H9 (cell line): Measurements from ENCODE around the gene ING1. TPM values are rescaled to one million over a fixed set of nuclear protein-coding genes. Genes with fewer than 3 reads are reported as not detected.

Experiments used
- DNase-seq: peaks from one replicate; pipeline ENCODE4 v3.0.0-alpha.2; 2017
- H2AFZ ChIP-seq: one replicate; pipeline ENCODE4 v1.6.1; 2013; ENCODE audit warnings: mild to moderate bottlenecking, low read length, control low read depth, moderate library complexity
- H2AK5ac ChIP-seq: 2 replicates; pipeline ENCODE4 v1.6.1; 2013; ENCODE audit warnings: low read length, control low read depth, mixed read lengths; ENCODE audit not compliant: insufficient read length
- H2BK120ac ChIP-seq: one replicate; pipeline ENCODE4 v1.6.1; 2013; ENCODE audit warnings: low read depth, mild to moderate bottlenecking, low read length, control low read depth, inconsistent platforms; ENCODE audit not compliant: poor library complexity, severe bottlenecking
- H2BK12ac ChIP-seq: 2 replicates; pipeline ENCODE4 v1.6.1; 2013; ENCODE audit warnings: low read length, control low read depth, mixed read lengths, low read depth; ENCODE audit not compliant: insufficient read length
- H2BK15ac ChIP-seq: 2 replicates; pipeline ENCODE4 v1.6.1; 2013; ENCODE audit warnings: low read depth, low read length, control low read depth
- H2BK20ac ChIP-seq: one replicate; pipeline ENCODE4 v1.6.1; 2013; ENCODE audit warnings: low read depth, mild to moderate bottlenecking, low read length, control low read depth, inconsistent platforms; ENCODE audit not compliant: poor library complexity, severe bottlenecking
- H2BK5ac ChIP-seq: 2 replicates; pipeline ENCODE4 v1.6.1; 2013; ENCODE audit warnings: low read length, control low read depth, mixed read lengths; ENCODE audit not compliant: insufficient read length
- H3K14ac ChIP-seq: 2 replicates; pipeline ENCODE4 v1.6.1; 2013; ENCODE audit warnings: low read length, control low read depth; ENCODE audit not compliant: insufficient read depth
- H3K18ac ChIP-seq: 2 replicates; pipeline ENCODE4 v1.6.1; 2013; ENCODE audit warnings: low read depth, mild to moderate bottlenecking, mixed read lengths, low read length, control low read depth; ENCODE audit not compliant: insufficient read length
- H3K23ac ChIP-seq: 2 replicates; pipeline ENCODE4 v1.6.1; 2013; ENCODE audit warnings: low read length, control low read depth, mixed read lengths, low read depth; ENCODE audit not compliant: insufficient read length
- H3K23me2 ChIP-seq: 2 replicates; pipeline ENCODE4 v1.6.1; 2013; ENCODE audit warnings: low read depth, mild to moderate bottlenecking, mixed read lengths, low read length, control low read depth; ENCODE audit not compliant: insufficient read length, poor library complexity, severe bottlenecking
- H3K27ac ChIP-seq: 2 replicates; pipeline ENCODE4 v1.5.1; 2013; ENCODE audit warnings: low read length, control low read depth, mixed read lengths, low read depth; ENCODE audit not compliant: insufficient read length
- H3K27me3 ChIP-seq: 2 replicates; pipeline ENCODE4 v1.6.1; 2013; ENCODE audit warnings: low read length, control low read depth, inconsistent platforms; ENCODE audit not compliant: insufficient read depth
- H3K4ac ChIP-seq: 2 replicates; pipeline ENCODE4 v1.6.1; 2013; ENCODE audit warnings: low read depth, mild to moderate bottlenecking, control low read depth, inconsistent platforms, low read length, moderate library complexity
- H3K4me1 ChIP-seq: 2 replicates; pipeline ENCODE4 v1.6.1; 2013; ENCODE audit warnings: low read length, control low read depth, inconsistent platforms; ENCODE audit not compliant: insufficient read depth
- H3K4me2 ChIP-seq: 2 replicates; pipeline ENCODE4 v1.6.1; 2013; ENCODE audit warnings: low read length, control low read depth, mixed read lengths; ENCODE audit not compliant: insufficient read length, insufficient read depth
- H3K56ac ChIP-seq: 2 replicates; pipeline ENCODE4 v1.6.1; 2013; ENCODE audit warnings: low read depth, mild to moderate bottlenecking, mixed read lengths, low read length, control low read depth; ENCODE audit not compliant: insufficient read length
- H3K79me1 ChIP-seq: 2 replicates; pipeline ENCODE4 v1.6.1; 2013; ENCODE audit warnings: low read depth, mild to moderate bottlenecking, moderate library complexity, low read length, control low read depth, inconsistent platforms; ENCODE audit not compliant: insufficient read depth, poor library complexity, severe bottlenecking
- H3K79me2 ChIP-seq: 2 replicates; pipeline ENCODE4 v1.6.1; 2013; ENCODE audit warnings: low read length, control low read depth, inconsistent platforms; ENCODE audit not compliant: insufficient read depth
- H3K9ac ChIP-seq: 2 replicates; pipeline ENCODE4 v1.6.1; 2013; ENCODE audit warnings: low read length, control low read depth, mixed read lengths; ENCODE audit not compliant: insufficient read length; ENCODE audit errors: extremely low read depth
- H3K9me3 ChIP-seq: one replicate; pipeline ENCODE4 v1.6.1; 2013; ENCODE audit warnings: low read depth, low read length, inconsistent platforms; ENCODE audit not compliant: control insufficient read depth
- H3T11ph ChIP-seq: one replicate; pipeline ENCODE4 v1.6.1; 2013; ENCODE audit warnings: mild to moderate bottlenecking, low read length, control low read depth, inconsistent platforms
- H4K20me1 ChIP-seq: one replicate; pipeline ENCODE4 v1.6.1; 2013; ENCODE audit not compliant: control insufficient read depth, insufficient read length, insufficient read depth
- H4K5ac ChIP-seq: 2 replicates; pipeline ENCODE4 v1.6.1; 2013; ENCODE audit warnings: low read depth, mild to moderate bottlenecking, mixed read lengths, low read length, control low read depth; ENCODE audit not compliant: insufficient read length
- H4K8ac ChIP-seq: replicated peaks from 2 replicates; pipeline ENCODE4 v1.6.1; 2013; ENCODE audit warnings: low read length, control low read depth, mixed read lengths, low read depth; ENCODE audit not compliant: insufficient read length
- H4K91ac ChIP-seq: 2 replicates; pipeline ENCODE4 v1.6.1; 2013; ENCODE audit warnings: low read depth, mild to moderate bottlenecking, moderate library complexity, mixed read lengths, low read length, control low read depth; ENCODE audit not compliant: insufficient read length
- H3K27ac Mint-ChIP-seq, 3 experiments: 2 replicates in 2 of 3; 3 replicates in 1 of 3; pipeline ENCODE4 v1.8.0; 2020 to 2021; ENCODE audit warnings: mixed read lengths in 3 of 3, mild to moderate bottlenecking in 1 of 3, moderate library complexity in 1 of 3
- H3K27me3 Mint-ChIP-seq: 2 replicates; pipeline ENCODE4 v1.8.0; 2021; ENCODE audit warnings: low read depth, mild to moderate bottlenecking, moderate library complexity, mixed read lengths
- H3K36me3 Mint-ChIP-seq, 3 experiments: 2 replicates in 2 of 3; 3 replicates in 1 of 3; pipeline ENCODE4 v1.8.0; 2020 to 2021; ENCODE audit warnings: low read depth in 3 of 3, mixed read lengths in 3 of 3; ENCODE audit not compliant: insufficient read depth in 1 of 3
- H3K4me1 Mint-ChIP-seq, 2 experiments: 2 replicates each; pipeline ENCODE4 v1.8.0; 2020; ENCODE audit warnings: mixed read lengths in 2 of 2
- H3K4me3 Mint-ChIP-seq, 2 experiments: 2 replicates in 1 of 2; 3 replicates in 1 of 2; pipeline ENCODE4 v1.8.0; 2020 to 2021; ENCODE audit warnings: mild to moderate bottlenecking in 2 of 2, mixed read lengths in 2 of 2, moderate library complexity in 1 of 2
- H3K9me3 Mint-ChIP-seq, 2 experiments: 2 replicates in 1 of 2; 3 replicates in 1 of 2; pipeline ENCODE4 v1.8.0; 2020; ENCODE audit warnings: mild to moderate bottlenecking in 2 of 2, mixed read lengths in 2 of 2, moderate library complexity in 1 of 2
- WGBS: extraction: QIAGEN DNeasy Blood & Tissue Kit; methylation state at CpG from one replicate; pipeline ENCODE4 v1.1.7; 2013; ENCODE audit warnings: missing lambda C conversion rate, low lambda C conversion rate, mixed read lengths; ENCODE audit not compliant: insufficient read length; ENCODE audit errors: extremely low coverage; 5-methylcytosine and 5-hydroxymethylcytosine counted together
- total RNA-seq: library from RNA; stranded (reverse); gene quantifications from 2 replicates; pipeline ENCODE4 v1.2.1, GENCODE V29; 2021
- TF ChIP-seq, protein P1 (sequence below): fragments of 200-600 bp; sonication (generic); conservative IDR thresholded peaks from 3 replicates; pipeline ENCODE4 v1.8.0; 2021; ENCODE audit warnings: antibody characterized with exemption, mild to moderate bottlenecking

Gene ING1
- total RNA-seq, 1 experiment from 2014 or later = 17.3 TPM

DNA sequence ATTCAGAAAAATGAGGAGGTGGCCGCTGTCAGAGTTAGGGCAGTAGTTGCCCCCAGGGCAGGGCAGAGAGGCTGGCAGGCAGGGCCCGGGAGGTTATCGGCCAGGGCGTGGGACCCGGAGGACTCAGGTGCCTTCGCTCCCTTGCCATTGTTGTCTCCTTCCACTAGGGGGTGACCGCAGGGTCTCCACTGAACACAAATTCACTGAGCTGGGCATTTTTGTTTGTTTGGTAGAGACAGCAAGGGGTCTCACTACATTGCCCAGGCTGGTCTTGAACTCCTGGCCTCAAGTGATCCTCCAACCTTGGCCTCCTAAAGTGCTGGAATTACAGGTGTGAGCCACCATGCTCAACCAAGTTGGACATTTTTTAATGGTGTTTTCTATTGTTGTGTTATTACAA lies 32.6 kb upstream of the ING1 start:
- no peak overlapping the region for H2AFZ ChIP-seq
- no peak overlapping the region for H3K9ac ChIP-seq
- no peaks in the 10 kb centered on the region for H3K79me1 ChIP-seq
- no peak overlapping the region for H3K23ac ChIP-seq
- peak; percentile 62 for DNase-seq
- H3K23me2 ChIP-seq = no peaks in the 10 kb centered on the region
- no peak overlapping the region for H3K18ac ChIP-seq
- Mint-ChIP-seq H3K36me3 (peaks cover 32 to 69% (median 57%) of the 10 kb centered on the region in 3 experiments; a peak in 6 of 7 replicates), H3K27me3 (no peaks in the 10 kb centered on the region), H3K9me3 (no peaks in the 10 kb centered on the region), H3K4me3 (no peak overlapping the region), H3K27ac (no peak overlapping the region), H3K4me1 (no peaks in the 10 kb centered on the region)
- no peak overlapping the region for H3K14ac ChIP-seq
- H2BK5ac ChIP-seq = no peak overlapping the region
- no peak overlapping the region for H3K56ac ChIP-seq
- no peaks in the 10 kb centered on the region for H3K4me1 ChIP-seq
- H3T11ph ChIP-seq = no peak overlapping the region
- no peaks in the 10 kb centered on the region for H3K79me2 ChIP-seq
- no peak overlapping the region for H2BK15ac ChIP-seq
- no peak overlapping the region for H3K27ac ChIP-seq
- no peak overlapping the region for H3K4me2 ChIP-seq
- no peaks in the 10 kb centered on the region for H3K27me3 ChIP-seq
- WGBS = no CpG with 5 or more reads among the region's 7 CpGs
- H4K5ac ChIP-seq = no peak overlapping the region
- H4K91ac ChIP-seq = no peak overlapping the region
- no peaks in the 10 kb centered on the region for H3K9me3 ChIP-seq
- H3K4ac ChIP-seq = no peak overlapping the region
- no peaks in the 10 kb centered on the region for H4K20me1 ChIP-seq
- H2AK5ac ChIP-seq = no peak overlapping the region
- no peak overlapping the region for H2BK20ac ChIP-seq
- H2BK120ac ChIP-seq = no peak overlapping the region
- no peak overlapping the region for H4K8ac ChIP-seq
- TF ChIP-seq, protein P1, sequence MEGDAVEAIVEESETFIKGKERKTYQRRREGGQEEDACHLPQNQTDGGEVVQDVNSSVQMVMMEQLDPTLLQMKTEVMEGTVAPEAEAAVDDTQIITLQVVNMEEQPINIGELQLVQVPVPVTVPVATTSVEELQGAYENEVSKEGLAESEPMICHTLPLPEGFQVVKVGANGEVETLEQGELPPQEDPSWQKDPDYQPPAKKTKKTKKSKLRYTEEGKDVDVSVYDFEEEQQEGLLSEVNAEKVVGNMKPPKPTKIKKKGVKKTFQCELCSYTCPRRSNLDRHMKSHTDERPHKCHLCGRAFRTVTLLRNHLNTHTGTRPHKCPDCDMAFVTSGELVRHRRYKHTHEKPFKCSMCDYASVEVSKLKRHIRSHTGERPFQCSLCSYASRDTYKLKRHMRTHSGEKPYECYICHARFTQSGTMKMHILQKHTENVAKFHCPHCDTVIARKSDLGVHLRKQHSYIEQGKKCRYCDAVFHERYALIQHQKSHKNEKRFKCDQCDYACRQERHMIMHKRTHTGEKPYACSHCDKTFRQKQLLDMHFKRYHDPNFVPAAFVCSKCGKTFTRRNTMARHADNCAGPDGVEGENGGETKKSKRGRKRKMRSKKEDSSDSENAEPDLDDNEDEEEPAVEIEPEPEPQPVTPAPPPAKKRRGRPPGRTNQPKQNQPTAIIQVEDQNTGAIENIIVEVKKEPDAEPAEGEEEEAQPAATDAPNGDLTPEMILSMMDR = peak; percentile 67
- H2BK12ac ChIP-seq = no peak overlapping the region
